Activated CD4-positive, alpha-beta T cell treated with anti-CD3 and anti-CD28 coated beads, Interleukin-2, Interleukin-6, amounts not matched to agents 100 ng/mL and 50 ng/mL, durations not matched to agents 16 hours and 8 hours (primary cell): ENCODE data around the gene RASSF3.
"Not testable (repeated sequence)": the region's sequence is repeated elsewhere in the genome, so short reads cannot be mapped to it uniquely, and the experiment has no call there.

Experiments used
- DNase-seq: peaks from one replicate; pipeline ENCODE4 v3.0.0-alpha.2; 2020

Gene RASSF3

DNA sequence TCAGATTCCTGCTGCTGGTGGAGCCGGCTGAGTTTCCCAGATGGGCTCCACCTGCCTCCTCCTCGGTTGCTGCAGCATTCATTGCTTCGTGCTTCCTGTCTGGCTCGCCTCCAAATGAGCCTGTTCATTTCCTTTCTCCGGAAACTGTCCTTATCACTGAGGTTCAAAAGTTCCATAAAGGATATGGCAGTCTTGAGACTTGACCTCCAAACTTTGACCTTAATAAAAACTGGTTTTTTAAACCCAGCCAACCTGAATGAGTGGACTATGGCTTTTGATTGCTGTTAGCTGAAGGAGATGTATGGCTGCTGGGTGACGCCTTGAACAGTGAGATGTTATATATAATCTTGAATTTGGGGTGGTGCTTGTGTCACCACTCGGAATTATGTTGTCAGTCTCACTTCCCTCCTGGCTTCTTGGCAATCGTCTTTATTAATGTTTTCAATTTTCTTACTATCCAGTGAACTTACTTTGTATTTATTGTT, 62.7 kb downstream of the RASSF3 start:
- DNase-seq, result peak; percentile 36

DNA sequence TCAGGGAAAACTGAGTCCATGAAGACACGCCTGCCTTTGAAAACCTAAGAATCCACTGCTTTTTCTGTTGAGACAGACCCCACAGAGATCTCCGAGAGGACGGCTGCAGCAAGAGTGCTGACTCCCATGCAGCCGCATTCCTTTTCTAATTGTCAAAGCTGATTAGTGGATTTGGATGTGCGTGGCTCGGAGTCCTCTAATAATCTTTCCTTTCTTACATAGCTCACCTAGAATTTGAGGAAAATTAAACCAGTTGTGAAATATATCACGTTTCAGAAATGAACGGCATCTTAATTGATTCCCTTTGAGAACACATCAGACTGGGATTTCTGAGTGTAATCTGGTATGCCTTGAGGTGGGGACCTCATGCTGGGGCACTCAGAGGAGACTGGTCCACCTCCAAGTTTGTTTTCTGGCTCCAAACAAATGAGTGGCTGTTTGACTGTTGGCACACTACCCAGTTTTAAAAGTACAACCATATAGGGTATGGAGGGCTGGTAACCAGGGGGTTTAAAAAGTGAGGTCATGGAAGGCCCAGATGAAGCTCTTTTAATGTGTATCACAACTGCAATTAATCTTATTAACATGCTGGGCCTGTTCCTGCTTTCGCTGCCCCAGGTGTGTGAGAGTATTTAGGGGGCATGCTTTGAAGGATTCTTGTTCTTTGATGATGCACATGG, 63.3 kb downstream of the RASSF3 start:
- no peak for DNase-seq

DNA sequence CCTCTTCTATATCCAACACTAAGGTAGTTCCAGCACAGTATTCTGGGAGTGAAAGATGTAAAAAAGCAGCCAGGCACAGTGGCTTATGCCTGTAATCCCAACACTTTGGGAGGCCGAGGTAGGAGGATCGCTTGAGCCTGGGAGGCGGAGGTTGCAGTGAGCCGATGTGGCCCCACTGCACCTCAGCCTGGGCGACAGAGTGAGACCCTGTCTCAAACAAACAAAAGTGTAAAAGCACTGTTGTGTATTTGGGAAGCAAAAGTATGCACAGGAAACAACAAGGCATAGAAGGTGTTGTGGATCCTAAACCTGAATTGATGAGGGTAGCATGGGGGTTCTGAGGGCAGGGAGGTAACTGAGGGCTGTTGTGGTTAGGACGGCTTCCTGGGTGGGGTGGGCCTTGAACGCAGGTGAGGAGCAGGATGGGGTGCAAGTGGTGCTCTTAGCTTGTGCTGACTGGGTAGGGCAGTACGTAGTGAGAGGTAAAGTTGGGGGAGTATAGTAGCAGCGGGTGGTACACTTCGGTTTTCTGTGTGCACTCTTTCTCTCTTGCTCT, 64.2 kb downstream of the RASSF3 start:
- peak; percentile 29 for DNase-seq

- DNase-seq, result no peak
Observed at GRCh38 chr12:64675795-64676194, 65.5 kb downstream of the RASSF3 start.

- no peak for DNase-seq
Observed at GRCh38 chr12:64678248-64678647, 68.0 kb downstream of the RASSF3 start.

GRCh38 chr12:64678835-64679234, 68.5 kb downstream of the RASSF3 start:
- DNase-seq, result no peak

DNA sequence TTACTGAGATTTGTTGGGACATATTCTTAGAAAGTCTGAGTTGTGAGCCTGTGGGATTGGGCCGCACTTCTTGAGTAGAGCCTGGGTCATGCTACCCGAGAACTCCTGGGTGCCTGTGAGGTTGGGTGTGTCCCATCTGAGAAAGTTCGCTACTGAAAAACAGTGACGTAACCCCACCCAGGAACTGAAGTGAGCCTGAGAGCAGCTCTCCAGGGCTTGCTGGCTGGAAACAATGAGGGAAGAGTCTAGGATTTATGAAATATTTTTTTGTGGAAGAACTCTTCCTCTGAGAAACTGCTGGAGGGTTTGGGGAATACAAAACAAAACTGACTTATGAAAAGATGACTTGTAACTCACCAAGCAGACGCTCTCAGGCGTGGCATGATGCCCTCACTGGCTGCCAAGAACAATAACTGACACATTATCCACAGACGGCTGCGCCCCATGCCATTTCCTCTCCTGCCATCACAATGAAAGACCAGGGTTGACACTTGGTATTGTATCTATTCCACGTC, 69.2 kb downstream of the RASSF3 start:
- peak; percentile 77 for DNase-seq

GRCh38 chr12:64680235-64680634, 69.9 kb downstream of the RASSF3 start:
- DNase-seq, result no peak

- peak; percentile 69 for DNase-seq
Observed at GRCh38 chr12:64681200-64682052, 71.1 kb downstream of the RASSF3 start.

GRCh38 chr12:64682572-64683277, 72.4 kb downstream of the RASSF3 start:
- no peak for DNase-seq

DNA sequence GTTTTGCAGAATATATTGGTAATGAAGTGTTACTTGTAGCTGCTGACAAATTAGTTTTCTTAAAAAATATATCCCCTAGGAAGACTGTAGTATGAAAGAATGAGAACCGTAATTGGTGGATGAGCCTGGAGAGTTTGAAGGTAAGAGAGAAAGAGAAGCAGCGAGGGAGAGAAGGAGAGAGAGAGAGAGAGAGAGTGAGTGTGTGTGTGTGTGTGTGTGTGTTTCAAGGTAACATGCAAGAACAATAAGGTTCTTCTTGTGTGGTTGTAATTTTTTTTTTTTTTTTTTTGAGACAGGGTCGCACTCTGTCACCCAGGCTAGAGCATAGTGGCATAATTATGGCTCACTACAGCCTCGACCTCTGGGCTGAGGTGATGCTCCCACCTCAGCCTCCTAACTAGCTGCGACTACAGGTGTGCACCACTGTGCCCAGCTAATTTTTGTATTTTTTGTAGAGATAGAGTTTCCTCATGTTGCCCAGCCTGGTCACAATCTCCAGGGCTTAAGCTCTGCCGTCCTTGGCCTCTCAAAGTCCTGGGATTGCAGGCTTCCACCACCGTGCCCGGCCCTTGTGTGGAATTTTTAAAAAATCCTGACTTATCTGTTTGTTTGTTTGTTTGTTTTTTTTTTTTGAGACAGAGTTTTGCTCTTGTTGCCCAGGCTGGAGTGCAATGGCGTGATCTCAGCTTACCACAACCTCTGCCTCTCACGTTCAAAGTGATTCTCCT, 73.7 kb downstream of the RASSF3 start:
- DNase-seq, result no peak

- DNase-seq, result no peak
Observed at GRCh38 chr12:64685050-64685449, 74.8 kb downstream of the RASSF3 start.

DNA sequence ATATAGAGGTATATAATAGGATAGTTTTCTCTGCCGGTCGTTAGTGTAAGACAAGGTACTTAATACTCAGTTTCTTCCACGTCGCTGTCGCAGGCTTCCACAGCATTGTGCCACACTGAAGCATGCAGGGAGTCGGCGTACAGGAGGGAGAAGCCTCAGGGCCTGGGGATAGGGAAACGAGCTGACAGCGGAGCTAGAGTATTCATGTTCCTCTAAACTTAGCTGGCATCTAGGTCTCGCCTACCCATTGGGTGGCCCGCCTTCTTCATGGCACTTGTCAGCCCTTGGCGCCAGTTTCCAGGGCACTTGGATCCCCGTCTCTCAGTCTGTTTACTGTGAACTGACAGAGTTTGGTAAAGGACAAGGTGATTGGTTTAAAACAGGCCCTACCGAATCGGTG, 75.3 kb downstream of the RASSF3 start:
- no peak for DNase-seq

- DNase-seq, result no peak
Observed at GRCh38 chr12:64687816-64688215, 77.5 kb downstream of the RASSF3 start.

DNA sequence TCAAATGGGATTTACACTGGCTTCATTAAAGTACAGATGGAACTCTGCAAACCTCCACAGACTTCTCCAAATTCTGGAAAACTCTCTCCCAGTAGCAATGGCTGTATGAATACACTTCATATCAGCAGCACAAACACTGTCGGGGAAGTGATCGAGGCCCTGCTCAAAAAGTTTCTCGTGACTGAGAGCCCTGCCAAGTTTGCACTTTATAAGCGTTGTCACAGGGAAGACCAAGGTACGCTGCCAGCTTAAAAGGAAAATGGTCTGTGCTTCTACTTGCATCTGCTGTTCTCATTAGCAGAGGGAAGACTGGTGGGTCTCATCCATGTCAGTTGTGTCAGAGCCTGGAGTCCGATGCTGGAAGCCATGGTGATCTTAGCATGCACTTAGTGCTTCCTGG, 77.9 kb downstream of the RASSF3 start:
- DNase-seq, result no peak

DNA sequence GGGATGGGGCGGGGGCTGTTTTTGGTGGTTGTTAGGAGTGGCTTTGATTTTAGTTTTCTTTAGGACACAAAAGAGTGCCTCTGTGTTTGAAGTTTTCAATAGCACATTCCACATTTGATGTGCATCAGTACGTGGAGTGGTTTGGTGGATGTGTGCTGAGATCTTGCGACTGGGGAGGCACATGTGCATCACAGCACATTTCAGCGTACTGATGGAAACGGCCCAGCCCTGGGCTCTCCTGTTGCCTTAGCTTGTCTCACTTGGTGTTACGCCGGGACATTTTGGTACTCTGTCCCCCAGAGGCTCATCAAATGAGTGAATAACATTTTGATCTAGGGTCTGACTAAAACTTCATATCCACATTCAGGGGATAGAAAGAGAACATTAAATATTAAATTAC, 78.4 kb downstream of the RASSF3 start:
- no peak for DNase-seq

- not testable (repeated sequence) for DNase-seq
Observed at GRCh38 chr12:64690236-64690635, 79.9 kb downstream of the RASSF3 start.

DNA sequence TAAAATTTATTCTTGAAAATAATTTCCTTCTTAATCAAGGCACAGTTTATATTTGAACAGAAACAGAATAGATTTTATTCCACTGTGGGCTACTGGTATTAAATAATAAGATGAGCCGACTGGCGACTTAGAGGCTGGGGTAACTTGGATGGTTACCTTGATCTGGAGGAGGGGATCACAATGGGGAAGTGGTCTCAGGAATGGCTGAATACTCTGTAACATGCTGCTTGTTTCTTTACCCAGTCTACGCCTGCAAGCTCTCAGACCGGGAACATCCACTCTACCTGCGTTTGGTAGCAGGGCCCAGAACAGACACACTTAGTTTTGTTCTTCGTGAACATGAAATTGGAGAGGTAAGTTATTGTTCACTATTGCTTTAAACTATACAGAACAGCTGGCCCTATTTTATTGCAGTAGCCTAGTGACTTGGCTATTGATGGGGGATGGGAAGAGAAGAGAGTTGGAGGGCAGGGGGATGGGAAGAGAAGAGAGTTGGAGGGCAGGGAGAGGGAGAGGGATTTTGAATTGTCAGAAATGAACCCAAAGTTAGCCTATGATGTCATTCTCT, 81.0 kb downstream of the RASSF3 start:
- DNase-seq, result no peak

DNA sequence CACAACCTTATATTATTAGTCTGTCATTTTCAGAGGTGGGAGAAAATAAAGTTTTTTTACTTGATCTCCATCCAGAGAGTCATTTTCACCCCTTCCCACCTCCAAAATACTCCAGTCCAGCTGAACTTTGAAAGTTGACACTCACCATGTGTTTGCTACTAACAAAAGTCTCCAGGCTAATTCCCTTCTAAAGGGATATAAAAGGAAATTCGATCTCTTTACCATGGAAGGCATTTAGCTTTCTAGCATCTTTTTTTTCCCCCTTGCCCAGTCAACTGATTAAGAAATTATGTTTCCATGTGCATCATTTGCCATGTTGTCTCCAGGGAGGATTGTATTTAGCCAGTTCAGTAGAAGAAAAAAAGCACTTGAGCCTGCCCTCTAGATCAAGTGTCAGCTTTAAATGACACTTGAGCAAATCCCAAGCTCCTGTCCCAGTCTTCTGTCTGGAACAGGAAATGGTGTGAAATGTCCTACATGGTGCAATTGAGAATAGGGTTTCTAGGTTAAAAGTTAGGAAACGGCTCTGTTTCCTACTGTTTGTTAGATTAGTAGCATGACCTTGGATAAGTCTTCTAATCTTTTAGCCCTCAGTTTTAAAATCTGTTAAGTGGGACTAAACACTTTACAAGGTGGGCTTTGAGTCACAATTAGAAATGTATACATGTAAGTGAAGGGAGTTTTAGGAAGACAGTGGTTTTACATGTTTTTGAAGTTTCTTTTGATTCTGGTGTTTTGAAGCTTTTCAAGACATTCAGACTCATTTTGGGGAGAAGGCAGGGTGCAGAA, 81.7 kb downstream of the RASSF3 start:
- no peak for DNase-seq

- no peak for DNase-seq
Observed at GRCh38 chr12:64694130-64695040, 84.1 kb downstream of the RASSF3 start.
